ENCODE data around the gene DPP10. TPM values are rescaled to one million over a fixed set of nuclear protein-coding genes. Genes with fewer than 3 reads are reported as not detected.

Gene DPP10
- total RNA-seq, 1 donor = not detected

- no peak overlapping the region for H3K4me3 ChIP-seq (ENCODE audit: low read depth, low read length)
- peak; percentile 40 for TF ChIP-seq CTCF (IDR thresholded peaks at IDR 0.05; ENCODE audit: insufficient read depth, low read length)
- peak; percentile 13 for DNase-seq (ENCODE audit: low read depth)
These were observed 723.2 kb downstream of the DPP10 start for GRCh38 chr2:115165529-115166109.

- no peak for DNase-seq (ENCODE audit: low read depth)
- TF ChIP-seq CTCF (IDR thresholded peaks at IDR 0.05; ENCODE audit: insufficient read depth, low read length) = no peak
- H3K4me3 ChIP-seq (ENCODE audit: low read depth, low read length) = no peak overlapping the region
These were observed 726.0 kb downstream of the DPP10 start for GRCh38 chr2:115168457-115168856.

GRCh38 chr2:115169814-115170213, 727.4 kb downstream of the DPP10 start:
- H3K4me3 ChIP-seq (ENCODE audit: low read depth, low read length) = no peak overlapping the region
- TF ChIP-seq CTCF (IDR thresholded peaks at IDR 0.05; ENCODE audit: insufficient read depth, low read length) = no peak
- DNase-seq (ENCODE audit: low read depth) = no peak

- no peak for TF ChIP-seq CTCF (IDR thresholded peaks at IDR 0.05; ENCODE audit: insufficient read depth, low read length)
These were observed 729.3 kb downstream of the DPP10 start for GRCh38 chr2:115171751-115172150.

GRCh38 chr2:115174651-115175050, 732.2 kb downstream of the DPP10 start:
- no peak for DNase-seq (ENCODE audit: low read depth)
- H3K4me3 ChIP-seq (ENCODE audit: low read depth, low read length) = no peak overlapping the region
- no peak for TF ChIP-seq CTCF (IDR thresholded peaks at IDR 0.05; ENCODE audit: insufficient read depth, low read length)

More at GRCh38 chr2:115171751-115172150, 729.3 kb downstream of the DPP10 start:
- no peak for DNase-seq (ENCODE audit: low read depth)
- H3K4me3 ChIP-seq (ENCODE audit: low read depth, low read length) = no peak overlapping the region

GRCh38 chr2:115183144-115183543, 740.7 kb downstream of the DPP10 start:
- TF ChIP-seq CTCF (IDR thresholded peaks at IDR 0.05; ENCODE audit: insufficient read depth, low read length) = no peak
- no peak for DNase-seq (ENCODE audit: low read depth)
- no peak overlapping the region for H3K4me3 ChIP-seq (ENCODE audit: low read depth, low read length)

- TF ChIP-seq CTCF (IDR thresholded peaks at IDR 0.05; ENCODE audit: insufficient read depth, low read length) = no peak
- DNase-seq (ENCODE audit: low read depth) = no peak
- no peak overlapping the region for H3K4me3 ChIP-seq (ENCODE audit: low read depth, low read length)
These were observed 748.0 kb downstream of the DPP10 start for GRCh38 chr2:115190459-115190858.
